NCI-H2107 treated with DMSO at 0.1 percent for 48 hours (cell line): ENCODE measurements around the gene FRG1.
"Not testable (repeated sequence)": the region's sequence is repeated elsewhere in the genome, so short reads cannot be mapped to it uniquely, and the experiment has no call there.

Source experiments
- DNase-seq: peaks from one replicate; lab custom pipeline; 2025; ENCODE audit not compliant: unreplicated experiment; lab: John Stamatoyannopoulos, UW

Gene FRG1

DNA sequence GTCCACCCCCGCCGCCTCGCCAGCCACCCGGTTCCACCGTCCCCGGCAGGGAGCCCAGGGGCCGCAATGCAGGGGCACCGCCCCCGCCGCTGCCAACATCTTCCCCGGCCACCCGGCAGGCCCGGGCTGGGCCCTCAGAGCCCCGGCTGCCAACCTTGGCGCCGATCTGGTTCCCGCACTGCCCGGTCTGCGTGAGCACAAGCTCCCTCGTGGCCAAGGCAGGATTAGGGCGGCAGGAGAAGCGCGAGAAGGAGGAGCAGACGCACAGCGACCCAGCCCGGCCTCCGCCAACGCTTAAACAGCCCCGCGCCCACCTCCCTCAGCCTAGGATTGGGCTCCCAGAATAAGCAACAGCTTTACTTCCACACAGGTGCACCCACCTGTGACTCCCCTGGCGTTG is 44.0 kb downstream of the FRG1 start:
- DNase-seq, result not testable (repeated sequence)

DNA sequence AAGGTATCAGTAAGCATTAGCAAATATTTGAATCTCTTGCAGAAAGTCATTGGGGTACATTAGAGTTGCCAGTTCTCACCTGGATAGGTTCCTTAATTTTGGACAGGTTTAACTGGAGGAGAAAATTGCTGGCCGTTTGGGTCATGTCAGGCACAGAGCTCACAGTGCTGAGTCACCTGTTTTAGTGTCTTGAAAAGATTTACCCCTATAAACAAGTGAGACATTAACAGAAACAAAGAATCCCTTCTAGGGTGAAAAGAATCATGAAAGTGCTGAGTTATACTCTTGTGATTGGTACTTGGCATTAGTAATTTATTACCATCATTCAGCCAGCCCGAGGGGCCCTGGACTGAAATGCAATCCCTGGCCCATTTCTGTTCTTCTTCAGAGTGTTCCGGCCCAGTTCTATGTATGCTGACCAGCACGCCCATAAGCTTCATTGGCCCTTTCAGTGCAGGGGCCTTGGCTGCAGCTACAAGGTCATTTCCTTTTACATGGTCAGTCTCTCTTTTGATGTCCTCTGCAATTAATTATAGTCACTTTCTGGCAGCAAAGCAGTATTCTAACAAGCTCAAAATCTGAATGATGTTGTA is 45.1 kb downstream of the FRG1 start:
- not testable (repeated sequence) for DNase-seq

DNA sequence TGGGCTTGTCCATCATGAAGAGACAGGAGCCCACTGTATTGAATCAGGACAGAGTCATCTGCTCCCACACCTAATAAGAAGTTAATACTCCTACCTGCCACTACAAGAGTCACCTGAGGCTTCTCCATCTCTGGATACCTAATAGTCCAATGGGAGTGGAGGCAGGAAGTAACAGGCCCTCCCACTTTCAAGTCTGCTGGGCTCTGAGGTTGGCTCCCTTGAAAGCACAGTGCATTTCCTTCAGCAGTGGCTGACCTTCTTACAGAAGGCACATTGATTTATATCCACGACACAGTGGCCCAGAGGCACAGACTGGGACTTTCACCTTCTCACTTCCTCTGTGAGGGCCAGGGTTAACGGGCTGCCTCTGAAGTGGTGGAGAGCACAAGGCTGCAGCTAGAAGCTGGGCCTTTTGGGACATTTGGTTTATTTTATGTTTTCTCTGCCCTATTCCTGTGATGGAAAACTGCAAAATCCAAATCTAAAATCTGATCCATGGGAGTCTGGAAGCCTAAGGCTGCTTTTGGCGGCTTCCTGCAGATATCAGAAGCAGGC is 48.3 kb downstream of the FRG1 start:
- no peak for DNase-seq

DNA sequence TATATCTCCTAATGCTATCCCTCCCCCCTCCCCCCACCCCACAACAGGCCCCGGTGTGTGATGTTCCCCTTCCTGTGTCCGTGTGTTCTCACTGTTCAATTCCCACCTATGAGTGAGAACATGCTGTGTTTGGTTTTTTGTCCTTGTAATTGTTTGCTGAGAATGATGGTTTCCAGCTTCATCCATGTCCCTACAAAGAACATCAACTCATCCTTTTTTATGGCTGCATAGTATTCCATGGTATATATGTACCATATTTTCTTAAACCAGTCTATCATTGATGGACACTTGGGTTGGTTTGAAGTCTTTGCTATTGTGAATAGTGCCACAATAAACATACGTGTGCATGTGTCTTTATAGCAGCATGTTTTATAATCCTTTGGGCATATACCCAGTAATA is 49.3 kb downstream of the FRG1 start:
- DNase-seq, result not testable (repeated sequence)
